ENCODE measurements around the gene LMF1.

GRCh38 chr16:931171-931570 is 39.6 kb downstream of the LMF1 start:
- TF ChIP-seq, protein P1, sequence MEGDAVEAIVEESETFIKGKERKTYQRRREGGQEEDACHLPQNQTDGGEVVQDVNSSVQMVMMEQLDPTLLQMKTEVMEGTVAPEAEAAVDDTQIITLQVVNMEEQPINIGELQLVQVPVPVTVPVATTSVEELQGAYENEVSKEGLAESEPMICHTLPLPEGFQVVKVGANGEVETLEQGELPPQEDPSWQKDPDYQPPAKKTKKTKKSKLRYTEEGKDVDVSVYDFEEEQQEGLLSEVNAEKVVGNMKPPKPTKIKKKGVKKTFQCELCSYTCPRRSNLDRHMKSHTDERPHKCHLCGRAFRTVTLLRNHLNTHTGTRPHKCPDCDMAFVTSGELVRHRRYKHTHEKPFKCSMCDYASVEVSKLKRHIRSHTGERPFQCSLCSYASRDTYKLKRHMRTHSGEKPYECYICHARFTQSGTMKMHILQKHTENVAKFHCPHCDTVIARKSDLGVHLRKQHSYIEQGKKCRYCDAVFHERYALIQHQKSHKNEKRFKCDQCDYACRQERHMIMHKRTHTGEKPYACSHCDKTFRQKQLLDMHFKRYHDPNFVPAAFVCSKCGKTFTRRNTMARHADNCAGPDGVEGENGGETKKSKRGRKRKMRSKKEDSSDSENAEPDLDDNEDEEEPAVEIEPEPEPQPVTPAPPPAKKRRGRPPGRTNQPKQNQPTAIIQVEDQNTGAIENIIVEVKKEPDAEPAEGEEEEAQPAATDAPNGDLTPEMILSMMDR (IDR thresholded peaks at IDR 0.05), result no peak
- no peak for TF ChIP-seq POLR2A (IDR thresholded peaks at IDR 0.05)
